Activated naive CD8-positive, alpha-beta T cell treated with anti-CD3 and anti-CD28 coated beads, Interleukin-2, amount 10 ng/mL, durations not matched to agents 7 days and 5 days (primary cell): ENCODE results near the gene HENMT1. TPM values are rescaled to one million over a fixed set of nuclear protein-coding genes. Genes with fewer than 3 reads are reported as not detected.
"Not testable (repeated sequence)": the region's sequence is repeated elsewhere in the genome, so short reads cannot be mapped to it uniquely, and the experiment has no call there.

Experiments
- ATAC-seq: fragments of 150-1000 bp; cut with Tn5 transposase; one replicate; pipeline ENCODE4 v1.10.0; 2021; ENCODE audit warnings: low read depth, moderate library complexity
- POLR2A ChIA-PET: fragments of 350-600 bp; sonication (Branson Sonifier 250); formaldehyde crosslinking; loops from one replicate; lab custom pipeline; 2021; ENCODE audit warnings: antibody characterized with exemption; lab: Charles Lee
- DNase-seq: peaks from one replicate; pipeline ENCODE4 v3.0.0; 2021
- H3K27ac Mint-ChIP-seq: one replicate; pipeline ENCODE4 v1.8.0; 2022; ENCODE audit warnings: mild to moderate bottlenecking, mixed read lengths
- H3K27me3 Mint-ChIP-seq: one replicate; pipeline ENCODE4 v1.8.0; 2022; ENCODE audit warnings: mild to moderate bottlenecking, moderate library complexity, mixed read lengths
- H3K36me3 Mint-ChIP-seq: one replicate; pipeline ENCODE4 v1.8.0; 2021; ENCODE audit warnings: mild to moderate bottlenecking, mixed read lengths
- H3K4me1 Mint-ChIP-seq: one replicate; pipeline ENCODE4 v1.8.0; 2021; ENCODE audit warnings: mixed read lengths
- H3K4me3 Mint-ChIP-seq: one replicate; pipeline ENCODE4 v1.8.0; 2022; ENCODE audit warnings: mild to moderate bottlenecking, moderate library complexity, mixed read lengths
- H3K9me3 Mint-ChIP-seq: one replicate; pipeline ENCODE4 v1.8.0; 2021; ENCODE audit warnings: mixed read lengths
- total RNA-seq, 2 experiments: library from RNA; stranded (reverse); gene quantifications; one replicate each; pipeline ENCODE4 v1.2.3, GENCODE V29; 2021

The HENMT1 gene
- total RNA-seq, 2 experiments from 2014 or later, result 32.3 to 33.0 TPM

DNA sequence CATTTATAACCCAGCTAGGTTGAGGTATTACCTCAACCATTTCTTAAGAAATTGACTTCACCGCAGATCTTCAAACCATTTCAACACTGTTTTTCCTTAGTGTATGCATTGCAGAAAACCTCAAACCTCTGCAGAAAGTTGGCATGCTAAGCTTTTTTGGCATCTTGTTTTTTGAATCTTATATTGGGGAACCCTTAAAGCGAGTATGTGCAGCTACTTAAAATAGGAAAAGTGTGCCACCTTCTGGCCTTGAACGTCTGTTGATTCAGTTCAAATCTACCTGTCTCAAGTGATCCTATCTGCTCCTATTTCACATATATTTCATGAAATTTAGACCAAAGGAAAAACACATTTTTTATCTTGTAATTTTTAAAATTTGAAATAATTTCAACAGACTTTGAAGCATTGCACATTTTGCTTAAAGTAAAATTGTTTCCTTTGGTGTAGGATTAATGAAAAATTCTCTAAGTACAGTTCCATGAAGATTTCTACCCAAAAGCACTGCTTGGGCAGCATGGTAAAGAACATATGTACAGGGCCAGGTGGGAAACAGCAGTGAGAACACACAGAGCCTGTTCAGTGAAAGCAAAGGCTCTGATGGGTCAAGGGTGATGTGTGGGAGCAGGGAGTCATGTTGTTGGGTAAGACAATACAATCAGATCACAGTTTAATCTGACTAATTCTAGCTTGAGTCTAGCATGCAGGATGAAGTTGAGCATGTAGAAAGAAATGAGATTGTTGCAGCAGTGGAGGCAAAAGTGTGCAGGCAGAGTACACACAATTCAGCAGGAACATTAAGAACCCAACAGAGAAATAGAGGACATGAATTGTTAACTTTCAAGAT lies 17.2 kb downstream of the HENMT1 start:
- Mint-ChIP-seq H3K9me3 (no peaks in the 10 kb centered on the region), H3K4me1 (peaks cover 65% of the 10 kb centered on the region), H3K27me3 (no peaks in the 10 kb centered on the region), H3K36me3 (peaks cover 29% of the 10 kb centered on the region), H3K27ac (peak overlapping the region; percentile 97), H3K4me3 (peak overlapping the region; percentile 20)
- ATAC-seq (no peak), DNase-seq (no peak)
- POLR2A ChIA-PET, result interaction anchor here (0.7 to 7.9 kb wide), 10 partner anchors 17 to 457 kb away, joined by 3 to 258 read pairs (median 4); partner anchors contain the start of genes EEIG2, HENMT1, PRPF38B and SLC25A24

DNA sequence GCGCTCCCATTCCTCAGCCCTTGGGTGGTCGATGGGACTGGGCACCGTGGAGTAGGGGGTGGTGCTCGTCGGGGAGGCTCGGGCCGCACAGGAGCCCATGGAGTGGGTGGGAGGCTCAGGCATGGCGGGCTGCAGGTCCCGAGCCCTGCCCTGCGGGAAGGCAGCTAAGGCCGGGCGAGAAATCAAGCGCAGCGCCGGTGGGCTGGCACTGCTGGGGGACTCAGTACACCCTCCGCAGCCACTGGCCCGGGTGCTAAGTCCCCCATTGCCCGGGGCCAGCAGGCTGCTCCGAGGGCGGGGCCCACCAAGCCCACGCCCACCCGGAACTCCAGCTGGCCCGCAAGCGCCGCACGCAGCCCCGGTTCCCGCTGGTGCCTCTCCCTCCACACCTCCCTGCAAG lies 20.0 kb downstream of the HENMT1 start:
- not testable (repeated sequence) for H3K27me3 Mint-ChIP-seq, DNase-seq, H3K27ac Mint-ChIP-seq, H3K4me3 Mint-ChIP-seq, H3K9me3 Mint-ChIP-seq, ATAC-seq
- Mint-ChIP-seq H3K36me3 (peaks cover 13% of the 10 kb centered on the region), H3K4me1 (peaks cover 40% of the 10 kb centered on the region)
- POLR2A ChIA-PET, result interaction anchor here (0.7 to 1.3 kb wide), 3 partner anchors 20 to 80 kb away, joined by 4 to 8 read pairs (median 5); partner anchors contain the start of genes HENMT1 and PRPF38B

DNA sequence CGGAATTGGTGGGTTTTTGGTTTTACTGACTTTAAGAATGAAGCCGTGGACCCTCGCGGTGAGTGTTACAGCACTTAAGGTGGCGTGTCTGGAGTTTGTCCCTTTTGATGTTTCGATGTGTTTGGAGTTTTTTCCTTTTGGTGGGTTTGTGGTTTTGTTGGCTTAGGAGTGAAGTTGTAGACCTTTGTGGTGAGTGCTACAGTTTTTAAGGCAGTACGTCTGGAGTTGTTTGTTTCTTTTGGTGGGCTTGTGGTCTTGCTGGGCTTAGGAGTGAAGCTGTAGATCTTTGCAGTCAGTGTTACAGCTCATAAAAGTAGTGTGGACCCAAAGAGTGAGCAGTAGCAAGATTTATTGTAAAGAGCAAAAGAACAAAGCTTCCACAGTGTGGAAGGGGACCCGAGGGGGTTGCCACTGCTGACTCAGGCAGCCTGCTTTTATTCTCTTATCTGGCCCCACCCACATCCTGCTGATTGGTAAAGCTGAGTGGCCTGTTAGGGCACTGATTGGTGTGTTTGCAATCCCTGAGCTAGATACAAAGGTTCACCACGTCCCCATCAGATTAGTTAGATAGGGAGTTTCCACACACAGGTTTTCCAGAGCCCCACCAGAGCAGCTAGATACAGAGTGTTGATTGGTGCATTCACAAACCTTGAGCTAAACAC lies 20.9 kb downstream of the HENMT1 start:
- DNase-seq (no peak), ATAC-seq (no peak)
- Mint-ChIP-seq H3K9me3 (no peaks in the 10 kb centered on the region), H3K4me3 (peak overlapping the region; percentile 0), H3K36me3 (peaks cover 13% of the 10 kb centered on the region), H3K27me3 (no peaks in the 10 kb centered on the region), H3K4me1 (peaks cover 31% of the 10 kb centered on the region), H3K27ac (peak overlapping the region; percentile 36)
- POLR2A ChIA-PET, result interaction anchor here (0.7 to 1.3 kb wide), 3 partner anchors 21 to 79 kb away, joined by 4 to 8 read pairs (median 5); partner anchors contain the start of genes HENMT1 and PRPF38B

DNA sequence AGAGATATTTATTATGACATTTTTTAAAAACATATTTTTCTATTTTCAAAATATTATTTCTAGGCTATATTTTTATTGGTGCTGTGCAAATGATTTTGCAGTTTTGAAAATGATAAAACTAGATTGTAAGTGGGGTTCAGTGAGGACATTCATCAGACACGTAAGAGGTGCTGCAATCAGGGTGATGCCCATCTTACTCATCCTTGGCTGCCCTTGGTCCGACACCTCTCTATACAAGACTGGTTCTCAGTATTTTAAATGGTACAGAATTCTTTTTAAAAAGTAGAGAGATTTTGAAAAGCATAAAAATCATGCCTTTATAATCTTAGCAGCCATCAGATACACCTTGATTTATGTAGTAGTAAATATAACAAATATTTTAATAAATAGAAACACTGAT lies 24.0 kb downstream of the HENMT1 start:
- no peak for DNase-seq
- Mint-ChIP-seq H3K4me3 (no peak overlapping the region), H3K4me1 (peaks cover 11% of the 10 kb centered on the region), H3K9me3 (no peaks in the 10 kb centered on the region), H3K36me3 (peaks cover 25% of the 10 kb centered on the region), H3K27me3 (no peaks in the 10 kb centered on the region), H3K27ac (no peak overlapping the region)
- no peak for ATAC-seq
- POLR2A ChIA-PET, result interaction anchor here (1.3 kb wide), 1 partner anchor 10 kb away, joined by 4 read pairs; no protein-coding TSS in a partner anchor

DNA sequence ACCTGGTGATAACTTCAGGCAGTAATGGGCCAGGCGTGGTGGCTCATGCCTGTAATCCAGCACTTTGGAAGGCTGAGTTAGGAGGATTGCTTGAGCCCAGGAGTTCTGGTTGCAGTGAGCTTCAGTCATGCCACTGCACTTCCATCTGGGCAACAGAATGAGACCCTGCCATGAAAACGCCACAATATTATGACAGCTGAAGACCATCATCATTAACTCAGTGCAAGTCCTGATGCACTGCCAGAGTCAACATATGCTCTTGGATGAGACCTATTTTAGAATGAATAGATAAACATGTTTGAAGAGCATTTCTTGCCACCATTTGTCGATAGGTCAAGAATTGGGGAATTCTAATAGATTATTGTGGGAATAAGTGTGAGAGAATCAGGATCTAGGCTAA lies 26.4 kb downstream of the HENMT1 start:
- no peaks in the 10 kb centered on the region for H3K4me1 Mint-ChIP-seq
- no peak overlapping the region for H3K27ac Mint-ChIP-seq
- H3K4me3 Mint-ChIP-seq, result no peak overlapping the region
- DNase-seq (no peak), ATAC-seq (no peak)
- peaks cover 23% of the 10 kb centered on the region for H3K36me3 Mint-ChIP-seq
- H3K9me3 Mint-ChIP-seq, result no peaks in the 10 kb centered on the region
- POLR2A ChIA-PET, result no interaction called here
- H3K27me3 Mint-ChIP-seq, result no peaks in the 10 kb centered on the region

DNA sequence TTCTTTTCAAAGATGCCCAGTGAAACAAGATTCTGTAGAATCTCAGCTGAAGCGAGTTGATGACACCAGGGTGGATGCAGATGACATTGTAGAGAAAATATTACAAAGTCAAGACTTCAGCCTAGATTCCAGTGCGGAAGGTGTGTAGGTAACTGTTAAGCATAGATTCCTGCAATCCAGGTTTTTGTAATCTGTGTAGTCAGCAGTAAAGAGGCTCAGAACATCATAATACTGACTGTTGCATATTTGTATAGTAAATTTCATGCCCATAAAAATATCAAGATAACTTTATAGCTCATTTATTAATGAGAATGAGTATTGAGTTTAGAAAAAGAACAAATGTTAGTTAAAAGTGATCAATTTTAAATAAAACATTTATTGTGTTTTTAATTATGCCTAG lies 32.2 kb downstream of the HENMT1 start:
- Mint-ChIP-seq H3K36me3 (peaks cover 18% of the 10 kb centered on the region), H3K27ac (no peak overlapping the region), H3K4me3 (no peak overlapping the region), H3K9me3 (no peaks in the 10 kb centered on the region), H3K4me1 (peaks cover 3% of the 10 kb centered on the region), H3K27me3 (no peaks in the 10 kb centered on the region)
- POLR2A ChIA-PET, result no interaction called here
- ATAC-seq, result no peak
- DNase-seq, result no peak

DNA sequence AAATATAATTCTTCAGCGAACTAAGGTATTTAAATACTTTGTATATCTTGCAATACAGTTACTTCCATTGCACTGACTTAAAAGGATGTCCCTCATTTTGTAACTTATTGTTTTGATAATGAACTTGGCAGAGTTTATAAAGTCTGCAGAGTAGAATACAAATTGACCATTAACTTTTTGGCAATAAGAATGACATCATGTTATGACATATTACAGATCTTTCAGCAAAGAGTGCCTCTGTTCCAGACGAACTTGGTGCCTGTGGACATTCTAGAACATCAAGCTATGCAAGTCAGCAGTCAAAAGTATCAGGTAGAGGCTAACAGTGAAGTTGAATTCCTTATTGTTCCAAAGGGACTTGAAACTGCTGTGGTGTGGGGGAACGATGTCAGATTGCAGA lies 32.9 kb downstream of the HENMT1 start:
- H3K4me1 Mint-ChIP-seq, result peaks cover 3% of the 10 kb centered on the region
- DNase-seq, result no peak
- H3K9me3 Mint-ChIP-seq, result no peaks in the 10 kb centered on the region
- POLR2A ChIA-PET, result no interaction called here
- H3K36me3 Mint-ChIP-seq, result peaks cover 16% of the 10 kb centered on the region
- no peak for ATAC-seq
- no peak overlapping the region for H3K27ac Mint-ChIP-seq
- no peaks in the 10 kb centered on the region for H3K27me3 Mint-ChIP-seq
- H3K4me3 Mint-ChIP-seq, result no peak overlapping the region

DNA sequence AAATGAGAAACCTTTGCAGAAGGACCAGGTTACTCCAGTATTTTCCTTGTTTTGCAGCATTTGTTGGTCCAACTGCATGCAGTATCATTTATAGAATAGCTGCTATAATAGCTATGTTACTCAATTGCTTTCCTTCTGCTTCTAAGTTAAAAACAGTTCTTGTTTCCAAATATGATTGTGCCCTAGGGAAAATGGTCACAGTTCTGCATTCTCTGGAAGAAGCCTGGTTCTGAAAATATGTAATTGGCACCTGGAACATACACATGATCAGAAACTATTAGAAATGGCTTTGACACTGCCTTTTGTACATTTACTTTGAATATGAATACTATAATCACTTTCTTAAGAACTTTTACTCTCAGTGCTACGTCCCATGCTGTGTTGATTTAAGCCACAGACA lies 33.6 kb downstream of the HENMT1 start:
- POLR2A ChIA-PET, result no interaction called here

DNA sequence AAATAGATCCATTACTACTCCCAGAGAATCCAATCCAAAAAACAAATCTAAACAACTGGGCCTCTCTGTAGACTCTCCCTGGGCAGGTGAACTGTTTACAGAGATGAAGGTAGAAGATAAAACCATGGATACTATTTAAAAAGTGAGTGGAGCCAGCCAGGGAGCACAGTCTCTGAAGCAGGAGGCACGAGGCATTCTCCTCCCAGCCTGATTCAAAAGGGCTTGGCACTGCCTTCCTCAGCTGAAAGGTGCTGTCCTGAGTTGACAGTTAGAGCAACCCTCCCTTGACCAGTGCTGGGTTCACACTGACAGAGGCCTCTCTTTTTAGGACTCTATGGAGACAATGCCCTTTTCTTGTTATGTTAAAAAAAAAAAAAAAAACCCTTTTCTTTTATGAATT lies 36.8 kb downstream of the HENMT1 start:
- no peak overlapping the region for H3K27ac Mint-ChIP-seq
- no peak for DNase-seq
- no peak overlapping the region for H3K4me3 Mint-ChIP-seq
- no peak for ATAC-seq
- POLR2A ChIA-PET, result no interaction called here
- no peaks in the 10 kb centered on the region for H3K9me3 Mint-ChIP-seq
- peaks cover 3% of the 10 kb centered on the region for H3K4me1 Mint-ChIP-seq
- peaks cover 6% of the 10 kb centered on the region for H3K36me3 Mint-ChIP-seq
- no peaks in the 10 kb centered on the region for H3K27me3 Mint-ChIP-seq

More for the DNA sequence above, 33.6 kb downstream of the HENMT1 start:
- H3K4me3 Mint-ChIP-seq, result no peak overlapping the region
- DNase-seq, result no peak
- no peaks in the 10 kb centered on the region for H3K9me3 Mint-ChIP-seq
- H3K4me1 Mint-ChIP-seq, result peaks cover 3% of the 10 kb centered on the region
- H3K36me3 Mint-ChIP-seq, result peaks cover 15% of the 10 kb centered on the region
- no peak for ATAC-seq
- H3K27me3 Mint-ChIP-seq, result no peaks in the 10 kb centered on the region
- no peak overlapping the region for H3K27ac Mint-ChIP-seq

DNA sequence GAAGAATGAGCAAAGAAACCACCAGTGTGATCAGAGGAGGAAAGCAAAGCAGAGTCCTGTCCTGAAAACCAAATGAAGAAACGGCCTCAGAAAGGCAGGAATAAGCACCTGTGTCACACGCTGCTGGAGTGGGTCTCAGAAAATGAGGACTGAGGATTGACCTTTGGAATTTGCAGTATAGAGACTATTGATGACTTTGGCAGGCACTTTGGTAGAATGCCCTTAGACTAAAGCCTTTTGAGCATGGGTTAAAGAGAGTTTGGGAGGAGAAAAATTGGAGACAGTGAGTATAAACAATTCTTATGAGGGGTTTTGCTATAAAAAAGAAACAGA lies 43.2 kb downstream of the HENMT1 start:
- ATAC-seq (no peak), DNase-seq (no peak)
- Mint-ChIP-seq H3K36me3 (peaks cover 2% of the 10 kb centered on the region), H3K4me1 (peaks cover 2% of the 10 kb centered on the region), H3K27me3 (no peaks in the 10 kb centered on the region), H3K27ac (no peak overlapping the region), H3K9me3 (no peaks in the 10 kb centered on the region), H3K4me3 (no peak overlapping the region)
- POLR2A ChIA-PET, result no interaction called here

DNA sequence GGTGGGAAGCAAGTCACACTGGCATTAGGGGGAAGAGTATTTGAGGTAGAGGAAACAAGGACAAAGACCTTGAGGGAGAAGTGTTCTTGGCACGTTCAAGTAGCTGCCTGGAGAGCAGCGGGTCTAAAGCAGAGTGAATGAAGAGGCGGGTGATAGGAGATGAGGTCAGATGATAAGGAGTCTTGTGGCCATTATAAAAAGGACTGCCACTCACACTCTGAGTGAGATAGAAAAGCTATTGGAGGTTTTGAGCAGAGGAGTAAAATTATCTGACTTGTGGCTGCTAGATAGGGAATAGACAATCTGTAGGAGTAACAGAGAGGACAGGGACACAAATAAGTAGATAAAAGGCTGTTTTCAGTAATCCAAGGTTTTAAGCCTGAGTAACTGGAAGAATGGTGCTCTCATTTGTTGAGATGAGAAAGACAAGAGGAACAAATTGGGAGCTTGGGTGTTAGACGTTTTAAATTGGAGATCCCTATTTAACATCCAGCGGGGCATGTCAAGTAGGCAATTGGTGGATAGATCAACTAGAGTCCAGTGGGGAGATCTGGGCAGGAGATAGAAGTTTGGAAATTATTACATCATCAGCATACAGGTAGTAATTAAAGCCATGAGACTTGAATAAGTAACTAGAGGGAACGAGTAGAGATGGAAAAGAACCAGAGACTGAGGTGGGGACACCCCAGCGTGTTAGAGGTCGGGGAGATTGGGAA lies 43.7 kb downstream of the HENMT1 start:
- Mint-ChIP-seq H3K4me1 (peaks cover 2% of the 10 kb centered on the region), H3K27ac (no peak overlapping the region), H3K27me3 (no peaks in the 10 kb centered on the region), H3K4me3 (no peak overlapping the region), H3K36me3 (peaks cover 2% of the 10 kb centered on the region), H3K9me3 (no peaks in the 10 kb centered on the region)
- ATAC-seq (no peak), DNase-seq (no peak)
- POLR2A ChIA-PET, result no interaction called here

DNA sequence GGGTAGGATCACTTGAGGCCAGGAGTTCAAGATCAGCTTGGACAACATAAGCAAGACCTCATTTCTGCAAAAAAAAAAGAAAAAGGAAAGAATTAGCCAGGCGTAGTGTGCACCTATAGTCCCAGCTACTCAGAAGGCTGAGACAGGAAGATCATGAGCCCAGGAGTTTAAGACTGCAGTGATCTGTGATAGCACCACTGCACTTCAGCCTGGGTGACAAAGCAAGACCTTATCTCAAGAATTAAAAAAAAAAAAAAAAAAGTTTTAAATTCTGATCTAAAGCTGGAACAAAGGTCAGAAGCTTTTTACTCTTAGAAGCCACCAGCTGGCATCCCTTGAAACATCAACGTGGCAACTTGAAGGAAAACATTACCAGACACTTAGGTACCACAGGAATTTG lies 45.3 kb downstream of the HENMT1 start:
- H3K27me3 Mint-ChIP-seq, result no peaks in the 10 kb centered on the region
- peaks cover 4% of the 10 kb centered on the region for H3K4me1 Mint-ChIP-seq
- H3K27ac Mint-ChIP-seq, result no peak overlapping the region
- DNase-seq, result no peak
- H3K36me3 Mint-ChIP-seq, result no peaks in the 10 kb centered on the region
- no peak for ATAC-seq
- no peak overlapping the region for H3K4me3 Mint-ChIP-seq
- H3K9me3 Mint-ChIP-seq, result no peaks in the 10 kb centered on the region
- POLR2A ChIA-PET, result no interaction called here

DNA sequence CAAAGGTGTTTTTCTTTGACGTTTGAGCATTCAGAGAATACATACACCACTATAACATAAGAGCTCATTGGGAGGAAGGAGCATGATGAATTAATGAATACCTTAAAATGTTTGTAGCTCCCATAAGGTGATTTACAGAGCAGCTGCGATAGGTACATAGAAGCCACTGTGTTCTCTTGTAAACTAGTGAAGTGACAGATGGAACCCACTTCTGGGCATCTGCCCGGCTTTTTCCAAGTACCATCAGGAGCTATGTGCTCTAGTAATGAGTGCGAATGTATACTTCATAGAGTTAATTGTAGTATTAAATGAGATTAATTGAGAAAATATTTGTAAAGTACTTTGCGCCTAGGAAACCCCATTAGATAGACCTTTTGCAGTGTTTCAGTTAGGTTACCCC lies 48.4 kb downstream of the HENMT1 start:
- H3K4me1 Mint-ChIP-seq, result peaks cover 5% of the 10 kb centered on the region
- no peak overlapping the region for H3K27ac Mint-ChIP-seq
- peaks cover 14% of the 10 kb centered on the region for H3K36me3 Mint-ChIP-seq
- H3K27me3 Mint-ChIP-seq, result no peaks in the 10 kb centered on the region
- ATAC-seq (no peak), DNase-seq (no peak)
- no peaks in the 10 kb centered on the region for H3K9me3 Mint-ChIP-seq
- no peak overlapping the region for H3K4me3 Mint-ChIP-seq
- POLR2A ChIA-PET, result no interaction called here
